GM12891 (cell line): ENCODE data around the gene TBC1D8.

Source experiments
- PAX5 ChIP-seq: IDR thresholded peaks from 2 replicates; pipeline ENCODE4 v1.6.1; 2011; ENCODE audit warnings: low read length, moderate library complexity, mild to moderate bottlenecking; ENCODE audit not compliant: insufficient read depth, severe bottlenecking
- POLR2A ChIP-seq: IDR thresholded peaks from 2 replicates; pipeline ENCODE4 v1.6.1; 2011; ENCODE audit warnings: low read depth, low read length, control low read depth
- POLR2AphosphoS5 ChIP-seq: IDR thresholded peaks from 2 replicates; pipeline ENCODE4 v1.6.1; 2011; ENCODE audit warnings: low read depth, low read length, control low read depth
- POU2F2 ChIP-seq: IDR thresholded peaks from 2 replicates; pipeline ENCODE4 v1.6.1; 2011; ENCODE audit warnings: low read depth, mild to moderate bottlenecking, control low read depth, low read length, moderate library complexity
- SPI1 ChIP-seq: IDR thresholded peaks from 2 replicates; pipeline ENCODE4 v1.6.1; 2011; ENCODE audit warnings: low read depth, low read length, control low read depth
- TAF1 ChIP-seq: IDR thresholded peaks from 2 replicates; pipeline ENCODE4 v1.6.1; 2011; ENCODE audit warnings: low read depth, low read length, control low read depth

- no peak for TF ChIP-seq TAF1
- no peak for TF ChIP-seq POLR2AphosphoS5
- TF ChIP-seq POLR2A: no peak
- no peak for TF ChIP-seq POU2F2
- no peak for TF ChIP-seq SPI1
- TF ChIP-seq PAX5: no peak
Observed at GRCh38 chr2:100987974-100988373, 163.2 kb downstream of the TBC1D8 start.
